ENCODE results near the gene KCNIP1.

- no peak for TF ChIP-seq POLR2AphosphoS5 (IDR thresholded peaks at IDR 0.05)
- TF ChIP-seq, protein P1, sequence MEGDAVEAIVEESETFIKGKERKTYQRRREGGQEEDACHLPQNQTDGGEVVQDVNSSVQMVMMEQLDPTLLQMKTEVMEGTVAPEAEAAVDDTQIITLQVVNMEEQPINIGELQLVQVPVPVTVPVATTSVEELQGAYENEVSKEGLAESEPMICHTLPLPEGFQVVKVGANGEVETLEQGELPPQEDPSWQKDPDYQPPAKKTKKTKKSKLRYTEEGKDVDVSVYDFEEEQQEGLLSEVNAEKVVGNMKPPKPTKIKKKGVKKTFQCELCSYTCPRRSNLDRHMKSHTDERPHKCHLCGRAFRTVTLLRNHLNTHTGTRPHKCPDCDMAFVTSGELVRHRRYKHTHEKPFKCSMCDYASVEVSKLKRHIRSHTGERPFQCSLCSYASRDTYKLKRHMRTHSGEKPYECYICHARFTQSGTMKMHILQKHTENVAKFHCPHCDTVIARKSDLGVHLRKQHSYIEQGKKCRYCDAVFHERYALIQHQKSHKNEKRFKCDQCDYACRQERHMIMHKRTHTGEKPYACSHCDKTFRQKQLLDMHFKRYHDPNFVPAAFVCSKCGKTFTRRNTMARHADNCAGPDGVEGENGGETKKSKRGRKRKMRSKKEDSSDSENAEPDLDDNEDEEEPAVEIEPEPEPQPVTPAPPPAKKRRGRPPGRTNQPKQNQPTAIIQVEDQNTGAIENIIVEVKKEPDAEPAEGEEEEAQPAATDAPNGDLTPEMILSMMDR (IDR thresholded peaks at IDR 0.05): no peak
These were observed 147.0 kb downstream of the KCNIP1 start for GRCh38 chr5:170650850-170651249.

Measured in gastroesophageal sphincter (tissue), 3 donors.